WTC11 (cell line): ENCODE measurements around the gene SAP130. TPM values are rescaled to one million over a fixed set of nuclear protein-coding genes. Genes with fewer than 3 reads are reported as not detected.
"Not testable (repeated sequence)": the region's sequence is repeated elsewhere in the genome, so short reads cannot be mapped to it uniquely, and the experiment has no call there.

Source experiments
- ATAC-seq: fragments of 200-7000 bp; cut with Tn5 transposase; 2 replicates; pipeline ENCODE4 v1.10.0; 2021; ENCODE audit warnings: mild to moderate bottlenecking, moderate library complexity
- CTCF ChIA-PET: fragments of 300-600 bp; sonication (Branson Sonifier 250); formaldehyde crosslinking; loops from one replicate; lab custom pipeline; 2021; ENCODE audit warnings: antibody characterized with exemption; lab: Charles Lee
- POLR2A ChIA-PET: fragments of 350-600 bp; sonication (Branson Sonifier 250); formaldehyde crosslinking; loops from one replicate; lab custom pipeline; 2021; ENCODE audit warnings: antibody characterized with exemption; lab: Charles Lee
- DNase-seq: peaks from one replicate; pipeline ENCODE4 v3.0.0; 2021; ENCODE audit warnings: low spot score
- H3K27ac Mint-ChIP-seq: 2 replicates; pipeline ENCODE4 v1.8.0; 2021; ENCODE audit warnings: mixed read lengths
- H3K27me3 Mint-ChIP-seq: 2 replicates; pipeline ENCODE4 v1.8.0; 2021; ENCODE audit warnings: low read depth, mild to moderate bottlenecking, moderate library complexity, mixed read lengths
- H3K36me3 Mint-ChIP-seq: 2 replicates; pipeline ENCODE4 v1.8.0; 2021; ENCODE audit warnings: mixed read lengths
- H3K4me1 Mint-ChIP-seq: 2 replicates; pipeline ENCODE4 v1.8.0; 2022; ENCODE audit warnings: mixed read lengths
- H3K4me3 Mint-ChIP-seq: 2 replicates; pipeline ENCODE4 v1.8.0; 2021; ENCODE audit warnings: mild to moderate bottlenecking, moderate library complexity, mixed read lengths
- H3K9me3 Mint-ChIP-seq: 2 replicates; pipeline ENCODE4 v1.8.0; 2021; ENCODE audit warnings: mixed read lengths
- GABPB1 ChIP-seq: sonication (generic); formaldehyde crosslinking; IDR thresholded peaks from 2 replicates; pipeline ENCODE4 v1.8.1; 2023; ENCODE audit warnings: mild to moderate bottlenecking, missing genetic modification reagents
- KAT7 ChIP-seq: sonication (generic); formaldehyde crosslinking; IDR thresholded peaks from 2 replicates; pipeline ENCODE4 v1.8.1; 2023; ENCODE audit warnings: missing genetic modification reagents, mild to moderate bottlenecking, borderline replicate concordance
- NFYB ChIP-seq: sonication (generic); formaldehyde crosslinking; conservative IDR thresholded peaks from 2 replicates; pipeline ENCODE4 v1.8.0; 2022; ENCODE audit warnings: low read depth, missing genetic modification reagents
- NR2C2 ChIP-seq: sonication (generic); formaldehyde crosslinking; IDR thresholded peaks from 2 replicates; pipeline ENCODE4 v1.8.0; 2022; ENCODE audit warnings: mild to moderate bottlenecking, missing genetic modification reagents
- NR3C1 ChIP-seq: sonication (generic); formaldehyde crosslinking; conservative IDR thresholded peaks from 2 replicates; pipeline ENCODE4 v1.8.1; 2023; ENCODE audit warnings: low read depth, mild to moderate bottlenecking, missing genetic modification reagents
- PRRX2 ChIP-seq: fragments of 250-450 bp; sonication (Bioruptor Pico); IDR thresholded peaks from 2 replicates; pipeline ENCODE4 v1.8.0; 2021; ENCODE audit warnings: mild to moderate bottlenecking
- SMAD3 ChIP-seq: sonication (generic); formaldehyde crosslinking; IDR thresholded peaks from 2 replicates; pipeline ENCODE4 v1.8.0; 2022; ENCODE audit warnings: missing genetic modification reagents, mild to moderate bottlenecking, borderline replicate concordance
- TEAD4 ChIP-seq: sonication (generic); formaldehyde crosslinking; IDR thresholded peaks from 2 replicates; pipeline ENCODE4 v1.8.0; 2022; ENCODE audit warnings: mild to moderate bottlenecking, missing genetic modification reagents
- ZBTB21 ChIP-seq: sonication (generic); formaldehyde crosslinking; IDR thresholded peaks from 2 replicates; pipeline ENCODE4 v1.8.1; 2023; ENCODE audit warnings: mild to moderate bottlenecking, missing genetic modification reagents, borderline replicate concordance
- ZNF671 ChIP-seq: fragments of 250-450 bp; sonication (Bioruptor Pico); IDR thresholded peaks from 2 replicates; pipeline ENCODE4 v1.8.0; 2021; ENCODE audit warnings: mild to moderate bottlenecking
- total RNA-seq: library from RNA; stranded (reverse); gene quantifications from 3 replicates; pipeline ENCODE4 v1.2.3, GENCODE V29; 2021
- TF ChIP-seq, protein P1 (sequence below): fragments of 250-450 bp; sonication (Bioruptor Pico); conservative IDR thresholded peaks from 2 replicates; pipeline ENCODE4 v1.9.0; 2021; ENCODE audit warnings: mild to moderate bottlenecking
- TF ChIP-seq, protein P2 (sequence below): sonication (generic); formaldehyde crosslinking; IDR thresholded peaks from 2 replicates; pipeline ENCODE4 v1.8.0; 2023; ENCODE audit warnings: mild to moderate bottlenecking, missing genetic modification reagents
- TF ChIP-seq, protein P3 (sequence below): fragments of 250-450 bp; sonication (Bioruptor Pico); IDR thresholded peaks from 2 replicates; pipeline ENCODE4 v1.9.0; 2021; ENCODE audit warnings: mild to moderate bottlenecking, borderline replicate concordance
- TF ChIP-seq, protein P4 (sequence below): sonication (generic); formaldehyde crosslinking; IDR thresholded peaks from 2 replicates; pipeline ENCODE4 v1.8.1; 2022; ENCODE audit warnings: missing genetic modification reagents, borderline replicate concordance
- TF ChIP-seq, protein P5 (sequence below): sonication (generic); formaldehyde crosslinking; IDR thresholded peaks from 2 replicates; pipeline ENCODE4 v1.8.1; 2023; ENCODE audit warnings: mild to moderate bottlenecking, missing genetic modification reagents, moderate library complexity

The SAP130 gene
- total RNA-seq, 1 experiment from 2014 or later, result 45.6 TPM

DNA sequence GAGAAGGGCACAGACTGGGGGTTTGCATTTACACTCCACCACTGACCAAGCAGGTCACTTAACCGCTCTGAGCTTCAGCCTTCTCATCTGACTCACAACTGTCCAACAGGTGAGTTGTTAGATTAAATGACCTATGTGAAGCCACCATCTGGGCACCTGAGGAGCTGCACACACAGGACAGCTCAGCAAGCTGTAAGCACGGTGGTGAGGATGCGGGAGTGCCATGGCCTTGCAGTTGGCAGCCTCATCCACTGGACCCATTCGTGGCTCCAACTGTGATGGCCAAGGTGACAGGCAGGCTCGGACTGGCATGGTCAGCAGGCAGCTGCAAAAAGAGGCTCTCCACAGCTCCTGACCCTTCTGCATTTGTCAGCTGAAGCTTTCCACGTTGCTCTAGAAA lies 118.8 kb downstream of the SAP130 start (continued):
- TF ChIP-seq, protein P1, sequence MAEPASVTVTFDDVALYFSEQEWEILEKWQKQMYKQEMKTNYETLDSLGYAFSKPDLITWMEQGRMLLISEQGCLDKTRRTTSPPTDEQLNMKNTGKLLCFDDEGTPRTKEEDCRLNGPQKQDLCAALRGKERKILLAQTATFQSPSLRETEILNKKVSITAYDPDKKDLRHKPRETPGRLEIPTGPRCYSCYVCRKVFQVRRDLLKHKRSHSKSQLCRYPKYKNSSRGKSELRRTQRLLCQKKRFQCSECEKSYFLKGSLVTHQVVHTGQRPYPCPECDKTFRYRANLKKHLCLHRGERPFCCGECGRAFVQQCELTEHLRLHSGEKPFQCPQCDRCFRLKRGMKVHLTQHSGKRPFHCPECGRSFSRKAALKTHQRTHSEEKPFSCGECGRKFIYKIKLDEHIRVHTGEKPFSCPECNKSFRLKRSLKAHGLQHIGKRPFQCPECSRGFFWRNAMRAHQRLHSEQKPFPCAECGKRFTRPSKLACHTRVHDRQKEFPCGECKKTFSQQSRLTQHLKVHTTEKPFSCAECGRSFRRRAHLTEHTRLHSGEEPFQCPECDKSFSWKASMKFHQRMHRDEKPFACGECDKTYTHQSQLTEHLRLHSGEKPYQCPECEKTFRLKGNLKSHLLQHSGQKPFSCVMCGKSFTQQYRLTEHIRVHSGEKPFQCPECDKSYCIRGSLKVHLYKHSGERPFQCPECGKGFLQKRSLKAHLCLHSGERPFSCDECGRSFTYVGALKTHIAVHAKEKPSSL (CRISPR knock-in tag), result no peak
- TF ChIP-seq, all 79 proteins: peak for 0

DNA sequence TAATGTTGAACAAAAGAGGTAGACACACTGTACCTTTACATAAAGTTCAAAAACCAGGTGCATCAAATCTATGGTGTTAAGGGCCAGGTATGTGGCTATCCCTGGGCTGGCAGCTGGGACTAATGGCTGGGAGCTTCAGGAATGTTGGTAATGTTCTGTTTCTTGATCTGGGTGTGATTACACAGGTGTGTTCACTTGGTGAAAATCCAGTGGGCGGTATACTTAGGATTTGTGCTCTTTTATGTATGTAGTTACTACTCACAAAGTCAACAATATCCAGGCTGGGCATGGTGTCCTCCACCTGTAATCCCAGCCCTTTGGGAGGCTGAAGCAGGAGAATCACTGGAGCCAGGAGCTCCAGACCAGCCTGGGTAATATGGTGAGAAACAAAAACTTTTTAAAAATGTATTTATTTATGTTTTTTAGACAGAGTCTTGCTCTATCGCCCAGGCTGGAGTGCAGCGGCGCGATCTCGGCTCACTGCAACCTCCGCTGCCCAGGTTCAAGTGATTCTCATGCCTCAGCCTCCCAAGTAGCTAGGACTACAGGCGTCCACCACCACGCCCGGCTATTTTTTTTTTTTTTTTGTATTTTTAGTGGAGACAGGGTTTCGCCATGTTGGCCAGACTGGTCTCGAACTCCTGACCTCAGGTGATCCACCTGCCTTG lies 120.0 kb downstream of the SAP130 start:
- H3K27me3 Mint-ChIP-seq, DNase-seq, H3K27ac Mint-ChIP-seq, H3K4me1 Mint-ChIP-seq, CTCF ChIA-PET, POLR2A ChIA-PET, H3K9me3 Mint-ChIP-seq, H3K36me3 Mint-ChIP-seq, ATAC-seq, H3K4me3 Mint-ChIP-seq: not testable (repeated sequence)

DNA sequence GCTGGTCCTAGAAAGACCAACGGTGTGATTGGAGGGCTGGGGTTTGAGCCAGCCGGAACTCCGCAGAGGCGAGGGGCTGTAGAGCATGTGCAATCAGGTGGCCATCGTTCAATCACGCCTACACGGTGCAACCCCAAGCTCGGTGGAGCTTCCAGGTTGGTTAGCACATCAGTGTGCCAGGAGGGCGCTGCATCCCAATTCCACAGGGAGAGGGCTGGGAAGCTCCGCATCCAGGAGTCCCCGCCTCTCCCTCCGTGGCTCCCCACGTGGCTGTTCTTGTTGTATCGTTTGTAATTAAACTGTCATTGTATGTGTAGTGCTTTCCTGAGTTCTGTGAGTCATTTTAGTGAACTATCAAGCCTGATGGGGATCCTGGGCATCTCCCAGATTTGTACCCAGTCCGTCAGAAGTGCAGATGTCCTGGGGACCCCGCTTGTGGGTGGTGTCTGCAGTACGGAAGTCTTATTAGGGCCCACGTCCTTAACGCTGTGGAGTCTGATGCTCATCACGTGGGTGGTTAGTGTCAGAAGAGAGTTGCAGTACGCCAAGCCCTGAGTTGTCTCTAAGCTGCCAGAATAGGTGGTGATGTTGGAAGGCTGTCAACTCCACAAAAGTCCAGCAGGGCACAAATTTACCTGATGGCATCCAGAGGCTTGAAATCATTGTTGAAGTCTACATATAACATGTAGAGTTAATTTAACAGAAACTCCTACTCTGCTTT lies 121.5 kb downstream of the SAP130 start:
- Mint-ChIP-seq H3K27me3 (peaks cover 8% of the 10 kb centered on the region), H3K4me3 (no peak overlapping the region), H3K4me1 (peaks cover 9% of the 10 kb centered on the region), H3K36me3 (no peaks in the 10 kb centered on the region), H3K9me3 (peaks cover 6% of the 10 kb centered on the region), H3K27ac (no peak overlapping the region)
- ChIA-PET CTCF (interaction anchor here (1.2 kb wide), 1 partner anchor 13 kb away, joined by 4 read pairs; no protein-coding TSS in a partner anchor), POLR2A (no interaction called here)
- DNase-seq (peak; percentile 33), ATAC-seq (peak; percentile 77)
- TF ChIP-seq GABPB1 (CRISPR knock-in tag), result peak; percentile 35; the same call in 1 of the 2 replicates
- no peak for TF ChIP-seq ZNF671

DNA sequence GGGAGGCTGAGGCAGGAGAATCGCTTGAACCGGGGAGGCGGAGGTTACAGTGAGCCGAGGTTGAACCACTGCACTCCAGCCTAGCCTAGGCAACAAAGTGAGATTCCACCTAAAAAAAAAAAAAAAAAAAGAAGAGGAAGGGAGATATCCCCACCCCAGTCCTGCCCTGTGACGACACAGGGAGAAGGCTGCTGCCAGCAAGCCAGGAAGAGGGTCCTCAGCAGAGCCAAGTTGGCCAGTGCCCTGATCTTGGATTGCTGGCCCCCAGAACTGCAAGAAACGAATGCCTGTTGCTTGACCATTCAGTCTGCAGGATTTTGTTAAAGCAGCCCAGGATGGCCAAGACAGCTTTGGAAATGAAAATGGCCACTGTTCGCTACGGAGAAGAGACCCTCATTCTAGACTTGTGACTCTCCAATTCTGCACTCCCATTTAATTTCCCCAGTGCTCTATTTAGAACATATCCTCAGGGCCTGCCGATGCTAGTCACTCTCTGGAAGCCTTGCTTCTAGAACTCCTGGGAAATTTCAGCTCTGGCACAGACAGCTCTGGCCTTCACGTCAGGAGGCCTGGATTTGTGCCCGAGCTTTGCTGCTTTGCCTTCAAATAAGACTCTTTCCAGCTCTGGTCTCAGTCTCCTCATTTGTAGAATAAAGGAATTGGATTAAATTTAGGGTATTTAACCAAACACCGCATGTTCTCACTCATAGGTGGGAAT lies 126.4 kb downstream of the SAP130 start:
- ATAC-seq (no peak), DNase-seq (no peak)
- ChIA-PET POLR2A (no interaction called here), CTCF (no interaction called here)
- Mint-ChIP-seq H3K27me3 (peaks cover 8% of the 10 kb centered on the region), H3K36me3 (peaks cover 4% of the 10 kb centered on the region; the same call in 1 of the 2 replicates), H3K27ac (no peak overlapping the region; the same call in 1 of the 2 replicates), H3K4me3 (no peak overlapping the region), H3K9me3 (peaks cover 9% of the 10 kb centered on the region; the same call in 1 of the 2 replicates), H3K4me1 (peaks cover 11% of the 10 kb centered on the region)
- no peak for TF ChIP-seq SMAD3 (CRISPR knock-in tag)
- TF ChIP-seq, protein P2, sequence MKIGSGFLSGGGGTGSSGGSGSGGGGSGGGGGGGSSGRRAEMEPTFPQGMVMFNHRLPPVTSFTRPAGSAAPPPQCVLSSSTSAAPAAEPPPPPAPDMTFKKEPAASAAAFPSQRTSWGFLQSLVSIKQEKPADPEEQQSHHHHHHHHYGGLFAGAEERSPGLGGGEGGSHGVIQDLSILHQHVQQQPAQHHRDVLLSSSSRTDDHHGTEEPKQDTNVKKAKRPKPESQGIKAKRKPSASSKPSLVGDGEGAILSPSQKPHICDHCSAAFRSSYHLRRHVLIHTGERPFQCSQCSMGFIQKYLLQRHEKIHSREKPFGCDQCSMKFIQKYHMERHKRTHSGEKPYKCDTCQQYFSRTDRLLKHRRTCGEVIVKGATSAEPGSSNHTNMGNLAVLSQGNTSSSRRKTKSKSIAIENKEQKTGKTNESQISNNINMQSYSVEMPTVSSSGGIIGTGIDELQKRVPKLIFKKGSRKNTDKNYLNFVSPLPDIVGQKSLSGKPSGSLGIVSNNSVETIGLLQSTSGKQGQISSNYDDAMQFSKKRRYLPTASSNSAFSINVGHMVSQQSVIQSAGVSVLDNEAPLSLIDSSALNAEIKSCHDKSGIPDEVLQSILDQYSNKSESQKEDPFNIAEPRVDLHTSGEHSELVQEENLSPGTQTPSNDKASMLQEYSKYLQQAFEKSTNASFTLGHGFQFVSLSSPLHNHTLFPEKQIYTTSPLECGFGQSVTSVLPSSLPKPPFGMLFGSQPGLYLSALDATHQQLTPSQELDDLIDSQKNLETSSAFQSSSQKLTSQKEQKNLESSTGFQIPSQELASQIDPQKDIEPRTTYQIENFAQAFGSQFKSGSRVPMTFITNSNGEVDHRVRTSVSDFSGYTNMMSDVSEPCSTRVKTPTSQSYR (CRISPR knock-in tag), result no peak
- TF ChIP-seq KAT7 (CRISPR knock-in tag), result no peak
- TF ChIP-seq NR3C1 (CRISPR knock-in tag), result no peak
- TF ChIP-seq, protein P3, sequence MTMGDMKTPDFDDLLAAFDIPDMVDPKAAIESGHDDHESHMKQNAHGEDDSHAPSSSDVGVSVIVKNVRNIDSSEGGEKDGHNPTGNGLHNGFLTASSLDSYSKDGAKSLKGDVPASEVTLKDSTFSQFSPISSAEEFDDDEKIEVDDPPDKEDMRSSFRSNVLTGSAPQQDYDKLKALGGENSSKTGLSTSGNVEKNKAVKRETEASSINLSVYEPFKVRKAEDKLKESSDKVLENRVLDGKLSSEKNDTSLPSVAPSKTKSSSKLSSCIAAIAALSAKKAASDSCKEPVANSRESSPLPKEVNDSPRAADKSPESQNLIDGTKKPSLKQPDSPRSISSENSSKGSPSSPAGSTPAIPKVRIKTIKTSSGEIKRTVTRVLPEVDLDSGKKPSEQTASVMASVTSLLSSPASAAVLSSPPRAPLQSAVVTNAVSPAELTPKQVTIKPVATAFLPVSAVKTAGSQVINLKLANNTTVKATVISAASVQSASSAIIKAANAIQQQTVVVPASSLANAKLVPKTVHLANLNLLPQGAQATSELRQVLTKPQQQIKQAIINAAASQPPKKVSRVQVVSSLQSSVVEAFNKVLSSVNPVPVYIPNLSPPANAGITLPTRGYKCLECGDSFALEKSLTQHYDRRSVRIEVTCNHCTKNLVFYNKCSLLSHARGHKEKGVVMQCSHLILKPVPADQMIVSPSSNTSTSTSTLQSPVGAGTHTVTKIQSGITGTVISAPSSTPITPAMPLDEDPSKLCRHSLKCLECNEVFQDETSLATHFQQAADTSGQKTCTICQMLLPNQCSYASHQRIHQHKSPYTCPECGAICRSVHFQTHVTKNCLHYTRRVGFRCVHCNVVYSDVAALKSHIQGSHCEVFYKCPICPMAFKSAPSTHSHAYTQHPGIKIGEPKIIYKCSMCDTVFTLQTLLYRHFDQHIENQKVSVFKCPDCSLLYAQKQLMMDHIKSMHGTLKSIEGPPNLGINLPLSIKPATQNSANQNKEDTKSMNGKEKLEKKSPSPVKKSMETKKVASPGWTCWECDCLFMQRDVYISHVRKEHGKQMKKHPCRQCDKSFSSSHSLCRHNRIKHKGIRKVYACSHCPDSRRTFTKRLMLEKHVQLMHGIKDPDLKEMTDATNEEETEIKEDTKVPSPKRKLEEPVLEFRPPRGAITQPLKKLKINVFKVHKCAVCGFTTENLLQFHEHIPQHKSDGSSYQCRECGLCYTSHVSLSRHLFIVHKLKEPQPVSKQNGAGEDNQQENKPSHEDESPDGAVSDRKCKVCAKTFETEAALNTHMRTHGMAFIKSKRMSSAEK (CRISPR knock-in tag), result no peak
- no peak for TF ChIP-seq NR2C2 (CRISPR knock-in tag)
- no peak for TF ChIP-seq PRRX2 (CRISPR knock-in tag)
- TF ChIP-seq NFYB (CRISPR knock-in tag), result no peak
- TF ChIP-seq ZNF671, result no peak
- TF ChIP-seq TEAD4 (CRISPR knock-in tag), result no peak
- TF ChIP-seq, protein P4, sequence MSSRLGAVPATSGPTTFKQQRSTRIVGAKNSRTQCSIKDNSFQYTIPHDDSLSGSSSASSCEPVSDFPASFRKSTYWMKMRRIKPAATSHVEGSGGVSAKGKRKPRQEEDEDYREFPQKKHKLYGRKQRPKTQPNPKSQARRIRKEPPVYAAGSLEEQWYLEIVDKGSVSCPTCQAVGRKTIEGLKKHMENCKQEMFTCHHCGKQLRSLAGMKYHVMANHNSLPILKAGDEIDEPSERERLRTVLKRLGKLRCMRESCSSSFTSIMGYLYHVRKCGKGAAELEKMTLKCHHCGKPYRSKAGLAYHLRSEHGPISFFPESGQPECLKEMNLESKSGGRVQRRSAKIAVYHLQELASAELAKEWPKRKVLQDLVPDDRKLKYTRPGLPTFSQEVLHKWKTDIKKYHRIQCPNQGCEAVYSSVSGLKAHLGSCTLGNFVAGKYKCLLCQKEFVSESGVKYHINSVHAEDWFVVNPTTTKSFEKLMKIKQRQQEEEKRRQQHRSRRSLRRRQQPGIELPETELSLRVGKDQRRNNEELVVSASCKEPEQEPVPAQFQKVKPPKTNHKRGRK (CRISPR knock-in tag), result no peak
- TF ChIP-seq, protein P5, sequence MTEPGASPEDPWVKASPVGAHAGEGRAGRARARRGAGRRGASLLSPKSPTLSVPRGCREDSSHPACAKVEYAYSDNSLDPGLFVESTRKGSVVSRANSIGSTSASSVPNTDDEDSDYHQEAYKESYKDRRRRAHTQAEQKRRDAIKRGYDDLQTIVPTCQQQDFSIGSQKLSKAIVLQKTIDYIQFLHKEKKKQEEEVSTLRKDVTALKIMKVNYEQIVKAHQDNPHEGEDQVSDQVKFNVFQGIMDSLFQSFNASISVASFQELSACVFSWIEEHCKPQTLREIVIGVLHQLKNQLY (CRISPR knock-in tag), result no peak
- TF ChIP-seq ZBTB21 (CRISPR knock-in tag), result no peak
